B cell (primary cell): Measurements from ENCODE around the gene P4HA1. TPM values are rescaled to one million over a fixed set of nuclear protein-coding genes. Genes with fewer than 3 reads are reported as not detected.
"Not testable (repeated sequence)": the region's sequence is repeated elsewhere in the genome, so short reads cannot be mapped to it uniquely, and the experiment has no call there.

Experiments used
- ATAC-seq: fragments of 200-7000 bp; cut with Tn5 transposase; one replicate; pipeline ENCODE4 v1.10.0; 2021; ENCODE audit warnings: low read depth, mild to moderate bottlenecking, moderate number of reproducible peaks, moderate library complexity
- CTCF ChIA-PET: fragments of 350-600 bp; sonication (Branson Sonifier 250); formaldehyde crosslinking; loops from one replicate; lab custom pipeline; 2021; ENCODE audit warnings: antibody characterized with exemption, inconsistent platforms; lab: Charles Lee
- POLR2A ChIA-PET: fragments of 350-600 bp; sonication (Branson Sonifier 250); formaldehyde crosslinking; loops from one replicate; lab custom pipeline; 2021; ENCODE audit warnings: antibody characterized with exemption; lab: Charles Lee
- DNase-seq: peaks from one replicate; pipeline ENCODE4 v3.0.0; 2013
- H2AFZ ChIP-seq: 2 replicates; pipeline ENCODE4 v1.6.1; 2012; ENCODE audit warnings: mild to moderate bottlenecking, low read depth, low read length; ENCODE audit not compliant: insufficient read depth, poor library complexity, severe bottlenecking
- H3K27ac ChIP-seq, 2 donors: 1 replicate in 1 of 2; 2 replicates in 1 of 2; pipeline ENCODE4 v1.5.1; 2012 to 2013; ENCODE audit warnings: low read length in 2 of 2, mild to moderate bottlenecking in 2 of 2, moderate library complexity in 1 of 2
- H3K27me3 ChIP-seq, 4 experiments: fragments of 200-600 bp in 1 of 4; sonication (generic) in 1 of 4; replicated peaks in 1 of 4; 1 replicate in 2 of 4; 2 replicates in 2 of 4; pipeline versions ENCODE4 v1.6.1 to v1.7.0; 2013 to 2016; ENCODE audit warnings: low read length in 3 of 4, mild to moderate bottlenecking in 2 of 4, mixed read lengths in 1 of 4, moderate library complexity in 1 of 4; ENCODE audit not compliant: insufficient read depth in 4 of 4, control insufficient read depth in 3 of 4; ENCODE audit errors: control extremely low read depth in 1 of 4
- H3K36me3 ChIP-seq, 2 experiments: replicated peaks in 1 of 2; 1 replicate in 1 of 2; 2 replicates in 1 of 2; pipeline versions ENCODE4 v1.6.1 to v1.7.1; 2013; ENCODE audit warnings: low read length in 1 of 2; ENCODE audit not compliant: insufficient read depth in 2 of 2, control insufficient read depth in 1 of 2; ENCODE audit errors: control extremely low read depth in 1 of 2, extremely low read depth in 1 of 2
- H3K4me1 ChIP-seq, 2 donors: fragments of 200-600 bp in 1 of 2; sonication (generic) in 1 of 2; 1 replicate in 1 of 2; 2 replicates in 1 of 2; pipeline versions ENCODE4 v1.5.1 to v1.6.1; 2013 to 2017; ENCODE audit warnings: low read length in 2 of 2; ENCODE audit not compliant: control insufficient read depth in 2 of 2, insufficient read depth in 2 of 2
- H3K4me2 ChIP-seq: replicated peaks from 2 replicates; pipeline ENCODE3; 2012; ENCODE audit warnings: mild to moderate bottlenecking, low read depth, low read length; ENCODE audit not compliant: poor library complexity, severe bottlenecking
- H3K4me3 ChIP-seq, 5 experiments: fragments of 200-600 bp in 1 of 5; sonication (generic) in 1 of 5; 1 replicate in 3 of 5; 2 replicates in 2 of 5; pipeline versions ENCODE4 v1.5.1 to v1.7.0; 2011 to 2016; ENCODE audit warnings: low read length in 4 of 5, mild to moderate bottlenecking in 4 of 5, low read depth in 2 of 5, control low read depth in 1 of 5, moderate library complexity in 1 of 5; ENCODE audit not compliant: insufficient read depth in 1 of 5; ENCODE audit errors: control extremely low read depth in 1 of 5, extremely low read depth in 1 of 5
- H3K79me2 ChIP-seq: fragments of 200-600 bp; sonication (generic); one replicate; pipeline ENCODE4 v1.6.0; 2016; ENCODE audit warnings: low read length; ENCODE audit not compliant: control insufficient read depth, insufficient read depth
- H3K9ac ChIP-seq: fragments of 200-600 bp; sonication (generic); 2 replicates; pipeline ENCODE4 v1.6.1; 2017; ENCODE audit warnings: mild to moderate bottlenecking, low read length, moderate library complexity
- H3K9me3 ChIP-seq, 3 donors: one replicate each; pipeline versions ENCODE4 v1.6.1 to v1.7.1; 2013; ENCODE audit warnings: low read length in 2 of 3; ENCODE audit not compliant: control insufficient read depth in 2 of 3, insufficient read depth in 1 of 3; ENCODE audit errors: control extremely low read depth in 1 of 3
- H4K20me1 ChIP-seq: 2 replicates; pipeline ENCODE4 v1.6.0; 2012; ENCODE audit warnings: mild to moderate bottlenecking, low read length; ENCODE audit not compliant: insufficient read depth, control insufficient read depth, poor library complexity, severe bottlenecking
- H3K27ac Mint-ChIP-seq: one replicate; pipeline ENCODE4 v1.8.0; 2021; ENCODE audit warnings: mixed read lengths
- H3K27me3 Mint-ChIP-seq: one replicate; pipeline ENCODE4 v1.8.0; 2021; ENCODE audit warnings: mixed read lengths
- H3K4me1 Mint-ChIP-seq: one replicate; pipeline ENCODE4 v1.8.0; 2021; ENCODE audit warnings: mixed read lengths
- H3K4me3 Mint-ChIP-seq: one replicate; pipeline ENCODE4 v1.8.0; 2021; ENCODE audit warnings: mixed read lengths
- H3K9me3 Mint-ChIP-seq: one replicate; pipeline ENCODE4 v1.8.0; 2022; ENCODE audit warnings: mixed read lengths; ENCODE audit not compliant: insufficient read depth
- EZH2 ChIP-seq: IDR thresholded peaks from 2 replicates; pipeline ENCODE4 v1.6.1; 2012; ENCODE audit warnings: borderline replicate concordance, low read depth, mild to moderate bottlenecking, moderate library complexity, low read length; ENCODE audit not compliant: insufficient read depth, poor library complexity, severe bottlenecking
- WGBS: methylation state at CpG from one replicate; pipeline ENCODE4 v1.1.5; 2013; ENCODE audit warnings: missing lambda C conversion rate; ENCODE audit not compliant: insufficient coverage; 5-methylcytosine and 5-hydroxymethylcytosine counted together
- intact Hi-C: fragments of 100-400 bp; cut with micrococcal nuclease; formaldehyde crosslinking; loops from one replicate; pipeline ENCODE4 v1.10.0; 2022
- polyA plus RNA-seq: library from polyadenylated mRNA; depleted of rRNA; stranded (reverse); fragments of >200 nt; gene quantifications from 2 replicates; pipeline ENCODE4 v1.2.3, GENCODE V29; 2012
- total RNA-seq, 2 donors: library from RNA; stranded (reverse); fragments of 120-200 nt in 1 of 2; gene quantifications; 1 replicate in 1 of 2; 2 replicates in 1 of 2; pipeline versions ENCODE4 v1.2.3 to v1.2.4, GENCODE V29; 2013 to 2022
- TF ChIP-seq, protein P1 (sequence below): fragments of 200-600 bp; IDR thresholded peaks from one replicate; pipeline ENCODE4 v1.8.0; 2022; ENCODE audit warnings: antibody characterized with exemption, mild to moderate bottlenecking

P4HA1 gene
- total and polyA plus RNA-seq, 2 donors (not counting 1 experiment from before 2014, with no cell fraction given) = 12.8 to 19.0 TPM

GRCh38 chr10:73112032-73112431 is 15.4 kb upstream of the P4HA1 start:
- POLR2A ChIA-PET, H3K4me1 ChIP-seq, H3K4me2 ChIP-seq: not testable (repeated sequence)

GRCh38 chr10:73110345-73110849 is 13.7 kb upstream of the P4HA1 start, which contains the start of gene NUDT13:
TSS of gene NUDT13 (plus strand) at chr10:73110455. CDS start at chr10:73114366, 3,911 bp downstream.
- Mint-ChIP-seq H3K9me3 (no peaks in the 10 kb centered on the region), H3K27me3 (no peaks in the 10 kb centered on the region), H3K27ac (peak within 1 kb of the TSS; percentile 93), H3K4me3 (peak within 1 kb of the TSS; percentile 97), H3K4me1 (peaks cover 11% of the 10 kb centered on the region)
- Histone ChIP-seq H2AFZ (peak within 1 kb of the TSS; percentile 64), H3K4me2 (peak within 1 kb of the TSS; percentile 65), H3K27ac (peak within 1 kb of the TSS; percentile 26 to 62), H3K4me1 (peaks cover 0 to 9% of the 10 kb centered on the region in 2 donors), H4K20me1 (no peaks in the 10 kb centered on the region), H3K4me3 (peak within 1 kb of the TSS; percentile 50 to 79 (median 71)), H3K9me3 (no peaks in the 10 kb centered on the region), H3K36me3 (peaks cover 1 to 3% of the 10 kb centered on the region in 2 experiments), H3K79me2 (no peaks in the 10 kb centered on the region), H3K9ac (peak within 1 kb of the TSS; percentile 64), H3K27me3 (no peaks in the 10 kb centered on the region)
- WGBS = 3% methylated on average over 5 of the region's 5 CpGs
- DNase-seq (peak; percentile 80), ATAC-seq (peak; percentile 93)
- POLR2A ChIA-PET = interaction anchor here (1.8 to 2.1 kb wide), 2 partner anchors 13 to 15 kb away, joined by 7 read pairs; partner anchors contain the start of gene P4HA1
- TF ChIP-seq, protein P1, sequence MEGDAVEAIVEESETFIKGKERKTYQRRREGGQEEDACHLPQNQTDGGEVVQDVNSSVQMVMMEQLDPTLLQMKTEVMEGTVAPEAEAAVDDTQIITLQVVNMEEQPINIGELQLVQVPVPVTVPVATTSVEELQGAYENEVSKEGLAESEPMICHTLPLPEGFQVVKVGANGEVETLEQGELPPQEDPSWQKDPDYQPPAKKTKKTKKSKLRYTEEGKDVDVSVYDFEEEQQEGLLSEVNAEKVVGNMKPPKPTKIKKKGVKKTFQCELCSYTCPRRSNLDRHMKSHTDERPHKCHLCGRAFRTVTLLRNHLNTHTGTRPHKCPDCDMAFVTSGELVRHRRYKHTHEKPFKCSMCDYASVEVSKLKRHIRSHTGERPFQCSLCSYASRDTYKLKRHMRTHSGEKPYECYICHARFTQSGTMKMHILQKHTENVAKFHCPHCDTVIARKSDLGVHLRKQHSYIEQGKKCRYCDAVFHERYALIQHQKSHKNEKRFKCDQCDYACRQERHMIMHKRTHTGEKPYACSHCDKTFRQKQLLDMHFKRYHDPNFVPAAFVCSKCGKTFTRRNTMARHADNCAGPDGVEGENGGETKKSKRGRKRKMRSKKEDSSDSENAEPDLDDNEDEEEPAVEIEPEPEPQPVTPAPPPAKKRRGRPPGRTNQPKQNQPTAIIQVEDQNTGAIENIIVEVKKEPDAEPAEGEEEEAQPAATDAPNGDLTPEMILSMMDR = no peak
- TF ChIP-seq EZH2 = no peak
- CTCF ChIA-PET = interaction anchor here (0.8 to 4.3 kb wide), 6 partner anchors 10 to 49 kb away, joined by 3 to 35 read pairs (median 7); partner anchors contain the start of gene P4HA1
- intact Hi-C loops = loop anchor here (1.0 to 5.0 kb wide), 3 partner anchors 14 to 142 kb away; partner anchors contain the start of genes ECD, FAM149B1, MRPS16 and P4HA1

More at GRCh38 chr10:73112032-73112431, 15.4 kb upstream of the P4HA1 start:
- DNase-seq, ATAC-seq, H3K9me3 ChIP-seq, H2AFZ ChIP-seq, H3K4me3 ChIP-seq, H3K4me3 Mint-ChIP-seq, H3K36me3 ChIP-seq, H3K9me3 Mint-ChIP-seq, H3K27ac ChIP-seq, H3K27ac Mint-ChIP-seq, H3K79me2 ChIP-seq, H3K27me3 Mint-ChIP-seq, H3K27me3 ChIP-seq, H4K20me1 ChIP-seq, H3K9ac ChIP-seq: not testable (repeated sequence)
- peaks cover 11% of the 10 kb centered on the region for H3K4me1 Mint-ChIP-seq
- WGBS = no CpG with 5 or more reads among the region's 13 CpGs
- intact Hi-C loops = loop anchor here (5.0 kb wide), 1 partner anchor 140 kb away; the partner anchor contains the start of gene MRPS16
- CTCF ChIA-PET = interaction anchor here (0.5 to 4.3 kb wide), 2 partner anchors 16 to 111 kb away, joined by 3 to 35 read pairs; partner anchors contain the start of gene P4HA1

- POLR2A ChIA-PET = interaction anchor here (0.7 to 2.1 kb wide), 2 partner anchors 14 to 45 kb away, joined by 3 to 7 read pairs; no protein-coding TSS in a partner anchor
Measured at GRCh38 chr10:73109248-73109652, 12.6 kb upstream of the P4HA1 start.

More at GRCh38 chr10:73109248-73109652, 12.6 kb upstream of the P4HA1 start:
- intact Hi-C loops, H3K4me2 ChIP-seq, H3K9me3 Mint-ChIP-seq, H3K4me1 ChIP-seq, H3K36me3 ChIP-seq, H2AFZ ChIP-seq, H3K27ac Mint-ChIP-seq, ATAC-seq, H4K20me1 ChIP-seq, H3K27me3 ChIP-seq, H3K27ac ChIP-seq, H3K9me3 ChIP-seq, DNase-seq, H3K79me2 ChIP-seq, H3K4me3 Mint-ChIP-seq, H3K27me3 Mint-ChIP-seq, H3K9ac ChIP-seq, H3K4me3 ChIP-seq: not testable (repeated sequence)
- CTCF ChIA-PET = interaction anchor here (0.7 to 4.3 kb wide), 4 partner anchors 10 to 49 kb away, joined by 3 to 35 read pairs (median 7); partner anchors contain the start of gene P4HA1
- H3K4me1 Mint-ChIP-seq = peaks cover 11% of the 10 kb centered on the region
- WGBS = 93% methylated on average over 3 of the region's 4 CpGs
